HCT116 (cell line): ENCODE results near the gene NXT1. TPM values are rescaled to one million over a fixed set of nuclear protein-coding genes. Genes with fewer than 3 reads are reported as not detected.
"Not testable (repeated sequence)": the region's sequence is repeated elsewhere in the genome, so short reads cannot be mapped to it uniquely, and the experiment has no call there.

Experiments used
- ATAC-seq: fragments of 200-7000 bp; cut with Tn5 transposase; 2 replicates; pipeline ENCODE4 v1.9.1; 2020; ENCODE audit warnings: mild to moderate bottlenecking, moderate library complexity
- BruUV-seq: library from RNA; stranded (reverse); fragments of 400-500 nt; replicated peaks from 2 replicates; lab custom pipeline; 2021; lab: Mats Ljungman, UMichigan
- CTCF ChIA-PET: fragments of 300-600 bp; sonication (Branson Sonifier 250); formaldehyde crosslinking; loops from one replicate; lab custom pipeline; 2021; ENCODE audit warnings: antibody characterized with exemption; lab: Charles Lee
- POLR2A ChIA-PET: fragments of 300-600, 350-600 bp; sonication (Branson Sonifier 250); formaldehyde crosslinking; loops from one replicate; lab custom pipeline; 2021; ENCODE audit warnings: antibody characterized with exemption; lab: Charles Lee
- RAD21 ChIA-PET, 2 experiments: fragments of 300-600 bp; sonication (Branson Sonifier 250); formaldehyde crosslinking; loops; one replicate each; lab custom pipeline; 2023; ENCODE audit warnings: low total read pairs in 2 of 2; ENCODE audit not compliant: uncharacterized antibody in 2 of 2, unreplicated experiment in 2 of 2, low non-redundant PET in 1 of 2; lab: Charles Lee
- DNase-seq: peaks from one replicate; pipeline ENCODE4 v3.0.0-alpha.2; 2010; ENCODE audit warnings: low read depth, low spot score
- H2AFZ ChIP-seq: fragments of 200-600 bp; shearing (Covaris generic), sonication (generic); 2 replicates; pipeline ENCODE4 v1.6.1; 2017; ENCODE audit warnings: low read depth, mixed run types, mixed read lengths, antibody characterized with exemption, low read length; ENCODE audit not compliant: poor library complexity, severe bottlenecking
- H3K27ac ChIP-seq: 2 replicates; pipeline ENCODE4 v1.5.1; 2012; ENCODE audit warnings: low read depth, low read length
- H3K27me3 ChIP-seq: fragments of 200-600 bp; sonication (generic); 2 replicates; pipeline ENCODE4 v1.6.1; 2016; ENCODE audit warnings: mixed run types, low read length, mixed read lengths; ENCODE audit not compliant: insufficient read depth
- H3K36me3 ChIP-seq, 2 experiments: fragments of 200-500 bp in 1 of 2; fragments of 200-600 bp in 1 of 2; sonication (Bioruptor generic) in 1 of 2; sonication (generic) in 1 of 2; 2 replicates each; pipeline versions ENCODE4 v1.5.1 to v1.6.1; 2014 to 2016; ENCODE audit warnings: low read length in 2 of 2, inconsistent platforms in 1 of 2, mixed read lengths in 1 of 2, mixed run types in 1 of 2; ENCODE audit not compliant: insufficient read depth in 2 of 2, control insufficient read depth in 1 of 2
- H3K4me1 ChIP-seq, 2 experiments: fragments of 200-600 bp in 1 of 2; sonication (generic) in 1 of 2; 2 replicates each; pipeline versions ENCODE4 v1.5.1 to v1.6.1; 2012 to 2017; ENCODE audit warnings: low read length in 2 of 2, inconsistent platforms in 1 of 2, mild to moderate bottlenecking in 1 of 2, mixed read lengths in 1 of 2, mixed run types in 1 of 2, moderate library complexity in 1 of 2; ENCODE audit not compliant: insufficient read depth in 2 of 2, control insufficient read depth in 1 of 2
- H3K4me2 ChIP-seq: fragments of 200-600 bp; sonication (generic); 2 replicates; pipeline ENCODE4 v1.6.1; 2017; ENCODE audit warnings: mixed run types, low read length, mixed read lengths
- H3K4me3 ChIP-seq, 2 experiments: fragments of 200-600 bp in 1 of 2; sonication (generic) in 1 of 2; replicated peaks in 1 of 2; 2 replicates each; pipeline ENCODE4 v1.5.1; 2011 to 2016; ENCODE audit warnings: low read length in 2 of 2, control low read depth in 1 of 2, low read depth in 1 of 2, mild to moderate bottlenecking in 1 of 2, mixed read lengths in 1 of 2, mixed run types in 1 of 2
- H3K79me2 ChIP-seq: fragments of 200-600 bp; sonication (generic); 2 replicates; pipeline ENCODE4 v1.6.1; 2017; ENCODE audit warnings: mild to moderate bottlenecking, mixed run types, low read length, moderate library complexity, mixed read lengths; ENCODE audit not compliant: insufficient read depth
- H3K9ac ChIP-seq: fragments of 200-600 bp; sonication (generic); 2 replicates; pipeline ENCODE4 v1.6.1; 2016; ENCODE audit warnings: low read length, mixed read lengths
- H3K9me2 ChIP-seq: fragments of 200-600 bp; sonication (generic), shearing (Covaris generic); 2 replicates; pipeline ENCODE4 v1.6.1; 2017; ENCODE audit warnings: mixed run types, mild to moderate bottlenecking, moderate library complexity; ENCODE audit not compliant: insufficient read depth
- H3K9me3 ChIP-seq, 2 experiments: fragments of 200-500 bp in 1 of 2; fragments of 200-600 bp in 1 of 2; sonication (Bioruptor generic) in 1 of 2; sonication (generic) in 1 of 2; 2 replicates each; pipeline ENCODE4 v1.6.1; 2014 to 2017; ENCODE audit warnings: low read length in 2 of 2, mixed read lengths in 2 of 2, inconsistent platforms in 1 of 2, low read depth in 1 of 2, mild to moderate bottlenecking in 1 of 2, mixed run types in 1 of 2, moderate library complexity in 1 of 2; ENCODE audit not compliant: control insufficient read depth in 1 of 2, insufficient read depth in 1 of 2
- H4K20me1 ChIP-seq: fragments of 200-600 bp; sonication (generic), shearing (Covaris generic); 2 replicates; pipeline ENCODE4 v1.6.1; 2017; ENCODE audit warnings: mixed run types, mild to moderate bottlenecking, moderate library complexity; ENCODE audit not compliant: insufficient read depth
- CBX3 ChIP-seq: IDR thresholded peaks from 2 replicates; pipeline ENCODE4 v1.6.1; 2012; ENCODE audit warnings: low read depth
- EZH2phosphoT487 ChIP-seq: fragments of 200-600 bp; IDR thresholded peaks from 2 replicates; pipeline ENCODE4 v1.6.1; 2018; ENCODE audit warnings: antibody characterized with exemption, borderline replicate concordance
- FOSL1 ChIP-seq: IDR thresholded peaks from 2 replicates; pipeline ENCODE4 v1.6.1; 2012; ENCODE audit warnings: low read depth
- POLR2AphosphoS5 ChIP-seq: IDR thresholded peaks from 2 replicates; pipeline ENCODE4 v1.6.1; 2011; ENCODE audit warnings: mild to moderate bottlenecking, low read depth, low read length, moderate library complexity
- RAD21 ChIP-seq: IDR thresholded peaks from 2 replicates; pipeline ENCODE4 v1.6.1; 2012; ENCODE audit warnings: low read depth, mild to moderate bottlenecking
- SRF ChIP-seq: IDR thresholded peaks from 2 replicates; pipeline ENCODE4 v1.6.1; 2012; ENCODE audit warnings: low read depth
- YY1 ChIP-seq: IDR thresholded peaks from 2 replicates; pipeline ENCODE4 v1.6.1; 2011; ENCODE audit warnings: low read length, low read depth, moderate library complexity, mild to moderate bottlenecking; ENCODE audit not compliant: insufficient replicate concordance; ENCODE audit errors: extremely low read depth
- intact Hi-C: fragments of 100-400 bp; cut with micrococcal nuclease; formaldehyde crosslinking; loops from 2 replicates; pipeline ENCODE4 v1.10.0; 2022
- total RNA-seq: library from RNA; stranded (reverse); gene quantifications from one replicate; pipeline ENCODE4 v1.2.1, GENCODE V29; 2021; ENCODE audit not compliant: unreplicated experiment
- TF ChIP-seq, protein P1 (sequence below): IDR thresholded peaks from 2 replicates; pipeline ENCODE4 v1.6.1; 2012

Gene NXT1
- total RNA-seq, 1 experiment from 2014 or later: 29.9 TPM

DNA sequence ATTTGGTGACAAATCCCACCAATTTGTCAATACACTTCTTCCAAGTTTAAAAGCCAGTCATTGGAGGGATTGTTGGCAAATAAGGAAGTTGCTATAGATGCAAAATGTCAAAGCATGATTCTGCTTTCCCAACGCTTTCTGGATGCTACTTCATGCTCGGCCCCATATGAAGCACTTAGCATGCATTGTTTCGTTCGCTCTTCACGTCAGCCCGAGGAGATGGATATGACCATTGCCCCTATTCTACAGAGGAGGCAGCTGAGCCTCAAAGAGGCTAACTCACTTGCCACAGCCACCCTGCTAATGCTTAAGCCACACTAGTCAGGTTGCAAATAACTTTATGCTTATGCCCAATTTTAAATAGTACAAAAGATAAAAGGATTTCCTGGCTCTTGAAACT is 2.8 kb upstream of the NXT1 start:
- Histone ChIP-seq H3K4me1 (peaks cover 15 to 24% of the 10 kb centered on the region in 2 experiments), H3K9me3 (no peaks in the 10 kb centered on the region), H3K9me2 (no peaks in the 10 kb centered on the region), H3K27ac (no peak overlapping the region), H4K20me1 (peaks cover 4% of the 10 kb centered on the region; the same call in 1 of the 2 replicates), H3K4me3 (no peak overlapping the region), H3K9ac (no peak overlapping the region), H3K36me3 (no peaks in the 10 kb centered on the region), H3K27me3 (0 out of 2 replicates have a peak, but pooled peaks cover 3% of the 10 kb centered on the region), H3K79me2 (peaks cover 23% of the 10 kb centered on the region), H2AFZ (no peak overlapping the region), H3K4me2 (no peak overlapping the region)
- intact Hi-C loops: no loop called here
- POLR2A ChIA-PET: no interaction called here
- CTCF ChIA-PET: no interaction called here
- DNase-seq (no peak), ATAC-seq (no peak)
- RAD21 ChIA-PET: no interaction called here
- no TSS peak for BruUV-seq
- no peak for TF ChIP-seq CBX3
- TF ChIP-seq RAD21: no peak
- TF ChIP-seq, protein P1, sequence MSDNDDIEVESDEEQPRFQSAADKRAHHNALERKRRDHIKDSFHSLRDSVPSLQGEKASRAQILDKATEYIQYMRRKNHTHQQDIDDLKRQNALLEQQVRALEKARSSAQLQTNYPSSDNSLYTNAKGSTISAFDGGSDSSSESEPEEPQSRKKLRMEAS: no peak
- no peak for TF ChIP-seq EZH2phosphoT487
- TF ChIP-seq FOSL1: no peak
- TF ChIP-seq SRF: no peak
- TF ChIP-seq POLR2AphosphoS5: no peak
- TF ChIP-seq YY1: no peak

GRCh38 chr20:23348510-23348909 is 2.1 kb upstream of the NXT1 start:
- H3K27ac ChIP-seq, DNase-seq, H3K4me3 ChIP-seq, H3K4me2 ChIP-seq, H4K20me1 ChIP-seq, POLR2A ChIA-PET, RAD21 ChIA-PET, H2AFZ ChIP-seq, H3K27me3 ChIP-seq, H3K9ac ChIP-seq, intact Hi-C loops, ATAC-seq, H3K9me3 ChIP-seq, H3K36me3 ChIP-seq, H3K9me2 ChIP-seq, BruUV-seq: not testable (repeated sequence)
- peaks cover 15 to 24% of the 10 kb centered on the region in 2 experiments for H3K4me1 ChIP-seq
- H3K79me2 ChIP-seq: peaks cover 30% of the 10 kb centered on the region
- CTCF ChIA-PET: interaction anchor here (3.0 kb wide), 1 partner anchor 9 kb away, joined by 25 read pairs; no protein-coding TSS in a partner anchor
